H9 (cell line): ENCODE measurements around the gene RAPH1. TPM values are rescaled to one million over a fixed set of nuclear protein-coding genes. Genes with fewer than 3 reads are reported as not detected.

Source experiments
- DNase-seq: peaks from one replicate; pipeline ENCODE4 v3.0.0-alpha.2; 2017
- H2AFZ ChIP-seq: one replicate; pipeline ENCODE4 v1.6.1; 2013; ENCODE audit warnings: mild to moderate bottlenecking, low read length, control low read depth, moderate library complexity
- H2AK5ac ChIP-seq: 2 replicates; pipeline ENCODE4 v1.6.1; 2013; ENCODE audit warnings: low read length, control low read depth, mixed read lengths; ENCODE audit not compliant: insufficient read length
- H2BK120ac ChIP-seq: one replicate; pipeline ENCODE4 v1.6.1; 2013; ENCODE audit warnings: low read depth, mild to moderate bottlenecking, low read length, control low read depth, inconsistent platforms; ENCODE audit not compliant: poor library complexity, severe bottlenecking
- H2BK12ac ChIP-seq: 2 replicates; pipeline ENCODE4 v1.6.1; 2013; ENCODE audit warnings: low read length, control low read depth, mixed read lengths, low read depth; ENCODE audit not compliant: insufficient read length
- H2BK15ac ChIP-seq: 2 replicates; pipeline ENCODE4 v1.6.1; 2013; ENCODE audit warnings: low read depth, low read length, control low read depth
- H2BK20ac ChIP-seq: one replicate; pipeline ENCODE4 v1.6.1; 2013; ENCODE audit warnings: low read depth, mild to moderate bottlenecking, low read length, control low read depth, inconsistent platforms; ENCODE audit not compliant: poor library complexity, severe bottlenecking
- H2BK5ac ChIP-seq: 2 replicates; pipeline ENCODE4 v1.6.1; 2013; ENCODE audit warnings: low read length, control low read depth, mixed read lengths; ENCODE audit not compliant: insufficient read length
- H3K14ac ChIP-seq: 2 replicates; pipeline ENCODE4 v1.6.1; 2013; ENCODE audit warnings: low read length, control low read depth; ENCODE audit not compliant: insufficient read depth
- H3K18ac ChIP-seq: 2 replicates; pipeline ENCODE4 v1.6.1; 2013; ENCODE audit warnings: low read depth, mild to moderate bottlenecking, mixed read lengths, low read length, control low read depth; ENCODE audit not compliant: insufficient read length
- H3K23ac ChIP-seq: 2 replicates; pipeline ENCODE4 v1.6.1; 2013; ENCODE audit warnings: low read length, control low read depth, mixed read lengths, low read depth; ENCODE audit not compliant: insufficient read length
- H3K23me2 ChIP-seq: 2 replicates; pipeline ENCODE4 v1.6.1; 2013; ENCODE audit warnings: low read depth, mild to moderate bottlenecking, mixed read lengths, low read length, control low read depth; ENCODE audit not compliant: insufficient read length, poor library complexity, severe bottlenecking
- H3K27ac ChIP-seq: 2 replicates; pipeline ENCODE4 v1.5.1; 2013; ENCODE audit warnings: low read length, control low read depth, mixed read lengths, low read depth; ENCODE audit not compliant: insufficient read length
- H3K27me3 ChIP-seq: 2 replicates; pipeline ENCODE4 v1.6.1; 2013; ENCODE audit warnings: low read length, control low read depth, inconsistent platforms; ENCODE audit not compliant: insufficient read depth
- H3K4ac ChIP-seq: 2 replicates; pipeline ENCODE4 v1.6.1; 2013; ENCODE audit warnings: low read depth, mild to moderate bottlenecking, control low read depth, inconsistent platforms, low read length, moderate library complexity
- H3K4me1 ChIP-seq: 2 replicates; pipeline ENCODE4 v1.6.1; 2013; ENCODE audit warnings: low read length, control low read depth, inconsistent platforms; ENCODE audit not compliant: insufficient read depth
- H3K4me2 ChIP-seq: 2 replicates; pipeline ENCODE4 v1.6.1; 2013; ENCODE audit warnings: low read length, control low read depth, mixed read lengths; ENCODE audit not compliant: insufficient read length, insufficient read depth
- H3K56ac ChIP-seq: 2 replicates; pipeline ENCODE4 v1.6.1; 2013; ENCODE audit warnings: low read depth, mild to moderate bottlenecking, mixed read lengths, low read length, control low read depth; ENCODE audit not compliant: insufficient read length
- H3K79me1 ChIP-seq: 2 replicates; pipeline ENCODE4 v1.6.1; 2013; ENCODE audit warnings: low read depth, mild to moderate bottlenecking, moderate library complexity, low read length, control low read depth, inconsistent platforms; ENCODE audit not compliant: insufficient read depth, poor library complexity, severe bottlenecking
- H3K79me2 ChIP-seq: 2 replicates; pipeline ENCODE4 v1.6.1; 2013; ENCODE audit warnings: low read length, control low read depth, inconsistent platforms; ENCODE audit not compliant: insufficient read depth
- H3K9ac ChIP-seq: 2 replicates; pipeline ENCODE4 v1.6.1; 2013; ENCODE audit warnings: low read length, control low read depth, mixed read lengths; ENCODE audit not compliant: insufficient read length; ENCODE audit errors: extremely low read depth
- H3K9me3 ChIP-seq: one replicate; pipeline ENCODE4 v1.6.1; 2013; ENCODE audit warnings: low read depth, low read length, inconsistent platforms; ENCODE audit not compliant: control insufficient read depth
- H3T11ph ChIP-seq: one replicate; pipeline ENCODE4 v1.6.1; 2013; ENCODE audit warnings: mild to moderate bottlenecking, low read length, control low read depth, inconsistent platforms
- H4K20me1 ChIP-seq: one replicate; pipeline ENCODE4 v1.6.1; 2013; ENCODE audit not compliant: control insufficient read depth, insufficient read length, insufficient read depth
- H4K5ac ChIP-seq: 2 replicates; pipeline ENCODE4 v1.6.1; 2013; ENCODE audit warnings: low read depth, mild to moderate bottlenecking, mixed read lengths, low read length, control low read depth; ENCODE audit not compliant: insufficient read length
- H4K8ac ChIP-seq: replicated peaks from 2 replicates; pipeline ENCODE4 v1.6.1; 2013; ENCODE audit warnings: low read length, control low read depth, mixed read lengths, low read depth; ENCODE audit not compliant: insufficient read length
- H4K91ac ChIP-seq: 2 replicates; pipeline ENCODE4 v1.6.1; 2013; ENCODE audit warnings: low read depth, mild to moderate bottlenecking, moderate library complexity, mixed read lengths, low read length, control low read depth; ENCODE audit not compliant: insufficient read length
- H3K27ac Mint-ChIP-seq, 3 experiments: 2 replicates in 2 of 3; 3 replicates in 1 of 3; pipeline ENCODE4 v1.8.0; 2020 to 2021; ENCODE audit warnings: mixed read lengths in 3 of 3, mild to moderate bottlenecking in 1 of 3, moderate library complexity in 1 of 3
- H3K27me3 Mint-ChIP-seq: 2 replicates; pipeline ENCODE4 v1.8.0; 2021; ENCODE audit warnings: low read depth, mild to moderate bottlenecking, moderate library complexity, mixed read lengths
- H3K36me3 Mint-ChIP-seq, 3 experiments: 2 replicates in 2 of 3; 3 replicates in 1 of 3; pipeline ENCODE4 v1.8.0; 2020 to 2021; ENCODE audit warnings: low read depth in 3 of 3, mixed read lengths in 3 of 3; ENCODE audit not compliant: insufficient read depth in 1 of 3
- H3K4me1 Mint-ChIP-seq, 2 experiments: 2 replicates each; pipeline ENCODE4 v1.8.0; 2020; ENCODE audit warnings: mixed read lengths in 2 of 2
- H3K4me3 Mint-ChIP-seq, 2 experiments: 2 replicates in 1 of 2; 3 replicates in 1 of 2; pipeline ENCODE4 v1.8.0; 2020 to 2021; ENCODE audit warnings: mild to moderate bottlenecking in 2 of 2, mixed read lengths in 2 of 2, moderate library complexity in 1 of 2
- H3K9me3 Mint-ChIP-seq, 2 experiments: 2 replicates in 1 of 2; 3 replicates in 1 of 2; pipeline ENCODE4 v1.8.0; 2020; ENCODE audit warnings: mild to moderate bottlenecking in 2 of 2, mixed read lengths in 2 of 2, moderate library complexity in 1 of 2
- WGBS: extraction: QIAGEN DNeasy Blood & Tissue Kit; methylation state at CpG from one replicate; pipeline ENCODE4 v1.1.7; 2013; ENCODE audit warnings: missing lambda C conversion rate, low lambda C conversion rate, mixed read lengths; ENCODE audit not compliant: insufficient read length; ENCODE audit errors: extremely low coverage; 5-methylcytosine and 5-hydroxymethylcytosine counted together
- total RNA-seq: library from RNA; stranded (reverse); gene quantifications from 2 replicates; pipeline ENCODE4 v1.2.1, GENCODE V29; 2021
- TF ChIP-seq, protein P1 (sequence below): fragments of 200-600 bp; sonication (generic); conservative IDR thresholded peaks from 3 replicates; pipeline ENCODE4 v1.8.0; 2021; ENCODE audit warnings: antibody characterized with exemption, mild to moderate bottlenecking

Gene RAPH1
- total RNA-seq, 1 experiment from 2014 or later = 17.1 TPM

DNA sequence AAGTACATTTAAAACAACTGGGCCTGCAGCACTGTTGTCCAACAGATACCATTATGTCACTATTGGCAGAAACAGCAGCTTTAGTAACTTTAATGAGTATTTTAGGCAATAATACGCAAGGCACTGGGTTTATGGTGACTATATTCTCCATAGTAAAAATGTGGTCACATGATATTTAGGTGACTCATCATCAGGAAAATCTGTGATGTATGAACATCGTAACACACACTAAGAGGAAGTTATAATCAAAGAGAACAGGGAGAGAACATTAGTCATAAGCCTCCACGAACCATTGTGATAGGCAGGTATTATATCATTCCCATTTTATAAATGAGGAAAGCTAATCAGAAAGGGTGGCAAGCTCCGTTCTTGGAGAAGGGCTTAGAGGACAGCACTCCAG lies 36.9 kb downstream of the RAPH1 start:
- H3K79me2 ChIP-seq = peaks cover 2% of the 10 kb centered on the region; the same call in 1 of the 2 replicates

More for the DNA sequence above, 36.9 kb downstream of the RAPH1 start:
- Mint-ChIP-seq H3K27ac (no peak overlapping the region), H3K27me3 (no peaks in the 10 kb centered on the region), H3K36me3 (peaks cover 9 to 16% (median 13%) of the 10 kb centered on the region in 3 experiments), H3K4me1 (0 out of 4 replicates have a peak, but pooled peaks cover 0 to 4% of the 10 kb centered on the region in 2 experiments), H3K4me3 (no peak overlapping the region), H3K9me3 (peaks cover 0 to under 1% of the 10 kb centered on the region in 2 experiments; a peak in 2 of 5 replicates)
- Histone ChIP-seq H2AFZ (no peak overlapping the region), H3K9me3 (no peaks in the 10 kb centered on the region), H2BK120ac (no peak overlapping the region), H4K91ac (no peak overlapping the region), H3K4me2 (no peak overlapping the region), H3K27me3 (no peaks in the 10 kb centered on the region), H3K9ac (no peak overlapping the region), H4K20me1 (no peaks in the 10 kb centered on the region), H2AK5ac (no peak overlapping the region), H3T11ph (no peak overlapping the region), H3K18ac (no peak overlapping the region), H3K56ac (no peak overlapping the region), H2BK5ac (no peak overlapping the region), H3K4me1 (no peaks in the 10 kb centered on the region), H3K14ac (no peak overlapping the region), H3K23ac (no peak overlapping the region), H3K23me2 (no peaks in the 10 kb centered on the region), H3K79me1 (no peaks in the 10 kb centered on the region), H2BK20ac (no peak overlapping the region), H3K27ac (no peak overlapping the region), H2BK15ac (no peak overlapping the region), H4K5ac (no peak overlapping the region), H2BK12ac (no peak overlapping the region), H3K4ac (no peak overlapping the region), H4K8ac (no peak overlapping the region)
- TF ChIP-seq, protein P1, sequence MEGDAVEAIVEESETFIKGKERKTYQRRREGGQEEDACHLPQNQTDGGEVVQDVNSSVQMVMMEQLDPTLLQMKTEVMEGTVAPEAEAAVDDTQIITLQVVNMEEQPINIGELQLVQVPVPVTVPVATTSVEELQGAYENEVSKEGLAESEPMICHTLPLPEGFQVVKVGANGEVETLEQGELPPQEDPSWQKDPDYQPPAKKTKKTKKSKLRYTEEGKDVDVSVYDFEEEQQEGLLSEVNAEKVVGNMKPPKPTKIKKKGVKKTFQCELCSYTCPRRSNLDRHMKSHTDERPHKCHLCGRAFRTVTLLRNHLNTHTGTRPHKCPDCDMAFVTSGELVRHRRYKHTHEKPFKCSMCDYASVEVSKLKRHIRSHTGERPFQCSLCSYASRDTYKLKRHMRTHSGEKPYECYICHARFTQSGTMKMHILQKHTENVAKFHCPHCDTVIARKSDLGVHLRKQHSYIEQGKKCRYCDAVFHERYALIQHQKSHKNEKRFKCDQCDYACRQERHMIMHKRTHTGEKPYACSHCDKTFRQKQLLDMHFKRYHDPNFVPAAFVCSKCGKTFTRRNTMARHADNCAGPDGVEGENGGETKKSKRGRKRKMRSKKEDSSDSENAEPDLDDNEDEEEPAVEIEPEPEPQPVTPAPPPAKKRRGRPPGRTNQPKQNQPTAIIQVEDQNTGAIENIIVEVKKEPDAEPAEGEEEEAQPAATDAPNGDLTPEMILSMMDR = no peak
- DNase-seq = no peak
- no CpG with 5 or more reads among the region's 4 CpGs for WGBS
